CD14-positive monocyte (primary cell): ENCODE results near the gene MIGA1. TPM values are rescaled to one million over a fixed set of nuclear protein-coding genes. Genes with fewer than 3 reads are reported as not detected.

ENCODE experiments used
- DNase-seq, 3 donors: peaks; one replicate each; pipeline ENCODE4 v3.0.0-alpha.2; 2011 to 2022
- H2AFZ ChIP-seq: 2 replicates; pipeline ENCODE4 v1.6.0; 2012; ENCODE audit warnings: mild to moderate bottlenecking, low read depth, low read length, inconsistent platforms; ENCODE audit not compliant: insufficient read depth, poor library complexity, severe bottlenecking
- H3K27ac ChIP-seq, 2 donors: 1 replicate in 1 of 2; 2 replicates in 1 of 2; pipeline ENCODE4 v1.5.1; 2012 to 2013; ENCODE audit warnings: low read length in 2 of 2, control low read depth in 1 of 2, inconsistent platforms in 1 of 2, low read depth in 1 of 2, mild to moderate bottlenecking in 1 of 2
- H3K27me3 ChIP-seq, 2 donors: one replicate each; pipeline versions ENCODE4 v1.6.0 to v1.6.1; 2011 to 2013; ENCODE audit warnings: low read length in 2 of 2; ENCODE audit not compliant: control insufficient read depth in 2 of 2, insufficient read depth in 2 of 2
- H3K36me3 ChIP-seq, 2 donors: replicated peaks in 1 of 2; 1 replicate in 1 of 2; 2 replicates in 1 of 2; pipeline versions ENCODE4 v1.5.1 to v1.6.1; 2012 to 2013; ENCODE audit warnings: low read length in 2 of 2, control low read depth in 1 of 2, inconsistent platforms in 1 of 2, mild to moderate bottlenecking in 1 of 2; ENCODE audit not compliant: insufficient read depth in 2 of 2, control insufficient read depth in 1 of 2
- H3K4me1 ChIP-seq, 2 donors: 1 replicate in 1 of 2; 2 replicates in 1 of 2; pipeline versions ENCODE4 v1.5.1 to v1.6.1; 2012 to 2013; ENCODE audit warnings: low read length in 2 of 2, control low read depth in 1 of 2, inconsistent platforms in 1 of 2, mild to moderate bottlenecking in 1 of 2, moderate library complexity in 1 of 2; ENCODE audit not compliant: insufficient read depth in 2 of 2, control insufficient read depth in 1 of 2
- H3K4me2 ChIP-seq: replicated peaks from 2 replicates; pipeline ENCODE3; 2012; ENCODE audit warnings: low read length, moderate library complexity, mild to moderate bottlenecking; ENCODE audit not compliant: poor library complexity, severe bottlenecking; ENCODE audit errors: extremely low read depth
- H3K4me3 ChIP-seq, 3 experiments: fragments of 200-600 bp in 1 of 3; sonication (generic) in 1 of 3; replicated peaks in 1 of 3; 1 replicate in 2 of 3; 2 replicates in 1 of 3; pipeline ENCODE4 v1.5.1; 2011 to 2013; ENCODE audit warnings: low read length in 3 of 3, mild to moderate bottlenecking in 3 of 3, control low read depth in 2 of 3, low read depth in 2 of 3, inconsistent platforms in 1 of 3, moderate library complexity in 1 of 3
- H3K79me2 ChIP-seq: 2 replicates; pipeline ENCODE4 v1.6.0; 2012; ENCODE audit warnings: mild to moderate bottlenecking, control low read depth, inconsistent platforms, low read length, moderate library complexity; ENCODE audit not compliant: insufficient read depth
- H3K9ac ChIP-seq: 2 replicates; pipeline ENCODE4 v1.6.0; 2017; ENCODE audit warnings: low read length, mild to moderate bottlenecking; ENCODE audit not compliant: insufficient read depth, poor library complexity, severe bottlenecking
- H3K9me3 ChIP-seq, 2 donors: replicated peaks in 1 of 2; 1 replicate in 1 of 2; 2 replicates in 1 of 2; pipeline versions ENCODE4 v1.5.1 to v1.6.1; 2012 to 2013; ENCODE audit warnings: low read length in 2 of 2, control low read depth in 1 of 2; ENCODE audit not compliant: control insufficient read depth in 1 of 2, insufficient read depth in 1 of 2
- H4K20me1 ChIP-seq: 2 replicates; pipeline ENCODE4 v1.6.0; 2012; ENCODE audit warnings: mild to moderate bottlenecking, low read length, control low read depth, moderate library complexity; ENCODE audit not compliant: insufficient read depth
- H3K27ac Mint-ChIP-seq, 7 donors: one replicate each; pipeline ENCODE4 v1.8.0; 2020; ENCODE audit warnings: mild to moderate bottlenecking in 7 of 7, mixed read lengths in 7 of 7, moderate library complexity in 6 of 7, inconsistent platforms in 2 of 7
- H3K27me3 Mint-ChIP-seq, 3 donors: one replicate each; pipeline ENCODE4 v1.8.0; 2021 to 2022; ENCODE audit warnings: low read depth in 3 of 3, mild to moderate bottlenecking in 3 of 3, mixed read lengths in 3 of 3, moderate library complexity in 3 of 3, inconsistent platforms in 1 of 3
- H3K36me3 Mint-ChIP-seq, 2 donors: one replicate each; pipeline ENCODE4 v1.8.0; 2020; ENCODE audit warnings: mixed read lengths in 2 of 2, inconsistent platforms in 1 of 2, mild to moderate bottlenecking in 1 of 2
- H3K4me1 Mint-ChIP-seq: one replicate; pipeline ENCODE4 v1.8.0; 2020; ENCODE audit warnings: mild to moderate bottlenecking, mixed read lengths
- H3K4me3 Mint-ChIP-seq, 2 donors: one replicate each; pipeline ENCODE4 v1.8.0; 2020; ENCODE audit warnings: mild to moderate bottlenecking in 2 of 2, mixed read lengths in 2 of 2, moderate library complexity in 1 of 2
- H3K9me3 Mint-ChIP-seq, 7 donors: one replicate each; pipeline ENCODE4 v1.8.0; 2020 to 2022; ENCODE audit warnings: mixed read lengths in 7 of 7, mild to moderate bottlenecking in 6 of 7, moderate library complexity in 6 of 7, inconsistent platforms in 2 of 7
- WGBS: methylation state at CpG from one replicate; pipeline ENCODE4 v1.1.5; 2013; ENCODE audit warnings: missing lambda C conversion rate; ENCODE audit not compliant: insufficient coverage; 5-methylcytosine and 5-hydroxymethylcytosine counted together
- intact Hi-C, 2 donors: fragments of 100-400 bp; cut with micrococcal nuclease; formaldehyde crosslinking; loops; one replicate each; pipeline versions ENCODE4 v1.15.0 to v1.15.1; 2023
- polyA plus RNA-seq, 3 donors: library from polyadenylated mRNA; depleted of rRNA in 1 of 3; unstranded in 2 of 3; stranded (reverse) in 1 of 3; fragments of 300-500 nt in 2 of 3; fragments of >200 nt in 1 of 3; fragmentation: Illumina TruSeq in 2 of 3; gene quantifications; 1 replicate in 2 of 3; 2 replicates in 1 of 3; pipeline ENCODE4 v1.2.3, GENCODE V29; 2012 to 2021
- TF ChIP-seq, protein P1 (sequence below): fragments of 200-600 bp; IDR thresholded peaks from one replicate; pipeline ENCODE4 v1.8.0; 2022; ENCODE audit warnings: antibody characterized with exemption, mild to moderate bottlenecking

MIGA1 gene
- polyA plus RNA-seq, 3 donors, result 5.0 to 7.2 (median 6.5) TPM

DNA sequence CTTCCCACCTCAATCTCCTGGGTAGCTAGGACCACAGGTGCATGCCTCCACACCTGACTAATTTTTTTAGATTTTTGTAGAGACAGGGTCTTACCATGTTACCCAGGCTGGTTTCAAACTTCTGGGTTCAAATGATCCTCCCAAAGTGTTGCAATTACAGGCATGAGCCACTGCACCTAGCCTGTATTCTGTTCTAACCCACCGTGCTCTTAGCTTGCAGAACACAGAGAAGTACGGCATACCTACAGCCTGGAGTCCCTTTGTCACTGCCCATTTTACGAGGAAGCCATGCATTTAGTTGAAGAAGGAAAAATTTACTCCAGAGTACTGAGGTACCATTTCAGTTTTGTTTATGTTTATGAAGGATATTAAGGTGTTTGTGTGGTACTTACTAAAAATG, 79.3 kb downstream of the MIGA1 start:
- no peaks in the 10 kb centered on the region for H4K20me1 ChIP-seq
- no peaks in the 10 kb centered on the region for H3K79me2 ChIP-seq
- H3K36me3 ChIP-seq, result peaks cover 21 to 53% of the 10 kb centered on the region in 2 donors
- H3K9ac ChIP-seq, result no peak overlapping the region
- H3K27ac Mint-ChIP-seq, result peak overlapping the region in 1 of 7 donors; percentile 31
- no peaks in the 10 kb centered on the region for H3K4me1 ChIP-seq
- peaks cover 0 to 1% (median 0%) of the 10 kb centered on the region in 3 donors for H3K27me3 Mint-ChIP-seq
- H2AFZ ChIP-seq, result no peak overlapping the region
- intact Hi-C loops, result no loop called here
- H3K4me2 ChIP-seq, result no peak overlapping the region
- TF ChIP-seq, protein P1, sequence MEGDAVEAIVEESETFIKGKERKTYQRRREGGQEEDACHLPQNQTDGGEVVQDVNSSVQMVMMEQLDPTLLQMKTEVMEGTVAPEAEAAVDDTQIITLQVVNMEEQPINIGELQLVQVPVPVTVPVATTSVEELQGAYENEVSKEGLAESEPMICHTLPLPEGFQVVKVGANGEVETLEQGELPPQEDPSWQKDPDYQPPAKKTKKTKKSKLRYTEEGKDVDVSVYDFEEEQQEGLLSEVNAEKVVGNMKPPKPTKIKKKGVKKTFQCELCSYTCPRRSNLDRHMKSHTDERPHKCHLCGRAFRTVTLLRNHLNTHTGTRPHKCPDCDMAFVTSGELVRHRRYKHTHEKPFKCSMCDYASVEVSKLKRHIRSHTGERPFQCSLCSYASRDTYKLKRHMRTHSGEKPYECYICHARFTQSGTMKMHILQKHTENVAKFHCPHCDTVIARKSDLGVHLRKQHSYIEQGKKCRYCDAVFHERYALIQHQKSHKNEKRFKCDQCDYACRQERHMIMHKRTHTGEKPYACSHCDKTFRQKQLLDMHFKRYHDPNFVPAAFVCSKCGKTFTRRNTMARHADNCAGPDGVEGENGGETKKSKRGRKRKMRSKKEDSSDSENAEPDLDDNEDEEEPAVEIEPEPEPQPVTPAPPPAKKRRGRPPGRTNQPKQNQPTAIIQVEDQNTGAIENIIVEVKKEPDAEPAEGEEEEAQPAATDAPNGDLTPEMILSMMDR, result no peak
- H3K36me3 Mint-ChIP-seq, result peaks cover 45 to 69% of the 10 kb centered on the region in 2 donors
- no peak overlapping the region for H3K27ac ChIP-seq
- H3K4me3 Mint-ChIP-seq, result no peak overlapping the region
- 100% methylated on average over 3 of the region's 3 CpGs for WGBS
- DNase-seq, result no peak
- no peak overlapping the region for H3K4me3 ChIP-seq
- H3K4me1 Mint-ChIP-seq, result no peaks in the 10 kb centered on the region
- H3K9me3 Mint-ChIP-seq, result peaks cover 3 to 19% (median 14%) of the 10 kb centered on the region in 7 donors
- H3K27me3 ChIP-seq, result no peaks in the 10 kb centered on the region
- H3K9me3 ChIP-seq, result no peaks in the 10 kb centered on the region

DNA sequence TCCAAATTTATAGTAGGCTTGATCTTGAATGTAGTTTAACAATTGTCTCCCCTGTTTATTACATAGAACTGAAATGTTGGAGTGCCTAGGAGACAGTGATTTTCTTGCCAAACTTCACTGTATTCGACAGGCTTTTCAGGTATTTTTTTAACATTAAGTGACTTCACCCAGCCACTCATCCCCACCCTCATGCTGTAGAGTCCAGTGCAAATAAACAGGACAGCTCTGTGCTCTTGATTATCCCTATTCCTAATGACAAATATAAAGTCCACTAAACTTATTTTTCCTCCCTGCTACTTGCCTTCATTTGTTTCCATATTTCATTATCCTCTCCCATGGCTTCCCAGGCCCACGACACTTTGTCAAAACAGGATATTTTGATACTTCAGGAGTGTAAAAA, 79.8 kb downstream of the MIGA1 start:
- H3K79me2 ChIP-seq, result no peaks in the 10 kb centered on the region
- WGBS, result 100% methylated on average over 1 of the region's 2 CpGs
- intact Hi-C loops, result no loop called here
- no peak overlapping the region for H3K9ac ChIP-seq
- Mint-ChIP-seq H3K4me3 (no peak overlapping the region), H3K27me3 (peaks cover 0 to 1% (median 0%) of the 10 kb centered on the region in 3 donors), H3K9me3 (peaks cover 3 to 19% (median 14%) of the 10 kb centered on the region in 7 donors), H3K4me1 (no peaks in the 10 kb centered on the region), H3K36me3 (peaks cover 42 to 70% of the 10 kb centered on the region in 2 donors), H3K27ac (no peak overlapping the region)
- no peaks in the 10 kb centered on the region for H3K27me3 ChIP-seq
- no peak overlapping the region for H3K27ac ChIP-seq
- no peak overlapping the region for H3K4me3 ChIP-seq
- no peaks in the 10 kb centered on the region for H4K20me1 ChIP-seq
- H3K9me3 ChIP-seq, result no peaks in the 10 kb centered on the region
- H3K4me2 ChIP-seq, result no peak overlapping the region
- no peak overlapping the region for H2AFZ ChIP-seq
- H3K36me3 ChIP-seq, result peaks cover 23 to 52% of the 10 kb centered on the region in 2 donors
- no peaks in the 10 kb centered on the region for H3K4me1 ChIP-seq
- no peak for DNase-seq
- TF ChIP-seq, protein P1, result no peak
